ENCODE measurements around the gene EPHA7. TPM values are rescaled to one million over a fixed set of nuclear protein-coding genes. Genes with fewer than 3 reads are reported as not detected.

The EPHA7 gene
- polyA plus RNA-seq, 1 donor from 2014 or later, result 17.4 TPM

- H3K27ac ChIP-seq (ENCODE audit: low read length), result no peak overlapping the region
- no peaks in the 10 kb centered on the region for H3K27me3 ChIP-seq (ENCODE audit: insufficient read depth, low read depth, low read length)
- no peaks in the 10 kb centered on the region for H3K9me3 ChIP-seq (ENCODE audit: low read length)
- H3K4me2 ChIP-seq (ENCODE audit: low read length), result no peak overlapping the region
- H3K9me2 ChIP-seq (ENCODE audit: insufficient read depth, low read length), result no peaks in the 10 kb centered on the region
- H3K36me3 ChIP-seq (ENCODE audit: insufficient read depth, low read length), result no peaks in the 10 kb centered on the region
- TF ChIP-seq POLR2AphosphoS5 (IDR thresholded peaks at IDR 0.05), result no peak
- no peaks in the 10 kb centered on the region for H4K20me1 ChIP-seq (ENCODE audit: insufficient read depth)
- no peak overlapping the region for H3K9ac ChIP-seq (ENCODE audit: low read length)
- peaks cover 3% of the 10 kb centered on the region for H3F3A ChIP-seq (ENCODE audit: insufficient read depth, low read length, poor library complexity, severe bottlenecking)
- no peaks in the 10 kb centered on the region for H3K79me2 ChIP-seq (replicated peaks; ENCODE audit: insufficient read depth, low read length)
- H2AFZ ChIP-seq (ENCODE audit: low read depth, low read length), result no peak overlapping the region
- no peak overlapping the region for H3K4me3 ChIP-seq (ENCODE audit: low read length)
Observed at GRCh38 chr6:93294879-93295278, 124.5 kb downstream of the EPHA7 start.

GRCh38 chr6:93293872-93294271 is 125.5 kb downstream of the EPHA7 start:
- H3F3A ChIP-seq (ENCODE audit: insufficient read depth, low read length, poor library complexity, severe bottlenecking), result peaks cover 3% of the 10 kb centered on the region
- no peaks in the 10 kb centered on the region for H3K27me3 ChIP-seq (ENCODE audit: insufficient read depth, low read depth, low read length)
- TF ChIP-seq RAD21 (conservative IDR thresholded peaks at IDR 0.05) (peak; percentile 5), TAF1 (IDR thresholded peaks at IDR 0.05; ENCODE audit: low read depth) (no peak), MXI1 (conservative IDR thresholded peaks at IDR 0.05; ENCODE audit: poor library complexity, severe bottlenecking) (peak; percentile 28), CTCF (IDR thresholded peaks at IDR 0.05; ENCODE audit: poor library complexity, severe bottlenecking) (no peak), EP300 (conservative IDR thresholded peaks at IDR 0.05; ENCODE audit: poor library complexity, severe bottlenecking) (peak; percentile 94), REST (IDR thresholded peaks at IDR 0.05; ENCODE audit: borderline replicate concordance) (peak; percentile 65), SMC3 (conservative IDR thresholded peaks at IDR 0.05; ENCODE audit: poor library complexity) (no peak), EZH2 (IDR thresholded peaks at IDR 0.05; ENCODE audit: borderline replicate concordance, insufficient read depth, low read length, poor library complexity, severe bottlenecking) (no peak), POLR2AphosphoS5 (IDR thresholded peaks at IDR 0.05) (peak; percentile 86)
- H3K9me2 ChIP-seq (ENCODE audit: insufficient read depth, low read length), result no peaks in the 10 kb centered on the region
- no peak overlapping the region for H2AFZ ChIP-seq (ENCODE audit: low read depth, low read length)
- H3K27ac ChIP-seq (ENCODE audit: low read length), result no peak overlapping the region
- peak overlapping the region; percentile 16 for H3K4me3 ChIP-seq (ENCODE audit: low read length)
- no peak overlapping the region for H3K9ac ChIP-seq (ENCODE audit: low read length)
- no peaks in the 10 kb centered on the region for H4K20me1 ChIP-seq (ENCODE audit: insufficient read depth)
- H3K36me3 ChIP-seq (ENCODE audit: insufficient read depth, low read length), result no peaks in the 10 kb centered on the region
- peak overlapping the region; percentile 28 for H3K4me2 ChIP-seq (ENCODE audit: low read length)
- H3K9me3 ChIP-seq (ENCODE audit: low read length), result no peaks in the 10 kb centered on the region
- no peaks in the 10 kb centered on the region for H3K79me2 ChIP-seq (replicated peaks; ENCODE audit: insufficient read depth, low read length)

- Histone ChIP-seq H3K9me2 (ENCODE audit: insufficient read depth, low read length) (no peaks in the 10 kb centered on the region), H4K20me1 (ENCODE audit: insufficient read depth) (no peaks in the 10 kb centered on the region), H3K27ac (ENCODE audit: low read length) (no peak overlapping the region), H3K79me2 (replicated peaks; ENCODE audit: insufficient read depth, low read length) (no peaks in the 10 kb centered on the region), H3K9ac (ENCODE audit: low read length) (no peak overlapping the region), H3K36me3 (ENCODE audit: insufficient read depth, low read length) (no peaks in the 10 kb centered on the region), H2AFZ (ENCODE audit: low read depth, low read length) (no peak overlapping the region), H3K27me3 (ENCODE audit: insufficient read depth, low read depth, low read length) (no peaks in the 10 kb centered on the region), H3F3A (ENCODE audit: insufficient read depth, low read length, poor library complexity, severe bottlenecking) (peaks cover 3% of the 10 kb centered on the region), H3K4me3 (ENCODE audit: low read length) (peak overlapping the region; percentile 16), H3K4me2 (ENCODE audit: low read length) (peak overlapping the region; percentile 28), H3K9me3 (ENCODE audit: low read length) (no peaks in the 10 kb centered on the region)
- TF ChIP-seq POLR2AphosphoS5 (IDR thresholded peaks at IDR 0.05) (peak; percentile 96), RAD21 (conservative IDR thresholded peaks at IDR 0.05) (peak; percentile 17), EP300 (conservative IDR thresholded peaks at IDR 0.05; ENCODE audit: poor library complexity, severe bottlenecking) (peak; percentile 89), MXI1 (conservative IDR thresholded peaks at IDR 0.05; ENCODE audit: poor library complexity, severe bottlenecking) (no peak)
Observed at GRCh38 chr6:93293460-93293859, 125.9 kb downstream of the EPHA7 start.

All from neural cell (in vitro differentiated cells).